HUES48 (cell line): Measurements from ENCODE around the gene CABP7.

Source experiments
- H3K27ac ChIP-seq: one replicate; pipeline ENCODE4 v1.7.0; 2013; ENCODE audit warnings: low read depth, low read length, inconsistent platforms
- H3K27me3 ChIP-seq: 2 replicates; pipeline ENCODE4 v1.6.1; 2013; ENCODE audit warnings: mild to moderate bottlenecking, low read length; ENCODE audit not compliant: control insufficient read depth, insufficient read depth
- H3K36me3 ChIP-seq: 2 replicates; pipeline ENCODE4 v1.6.1; 2013; ENCODE audit warnings: low read length; ENCODE audit not compliant: control insufficient read depth, insufficient read depth
- H3K4me1 ChIP-seq: 2 replicates; pipeline ENCODE4 v1.6.1; 2013; ENCODE audit warnings: mild to moderate bottlenecking, low read length; ENCODE audit not compliant: control insufficient read depth, insufficient read depth
- H3K4me3 ChIP-seq: 2 replicates; pipeline ENCODE4 v1.5.1; 2013; ENCODE audit warnings: mild to moderate bottlenecking, low read depth, low read length
- H3K9ac ChIP-seq: 2 replicates; pipeline ENCODE4 v1.6.1; 2013; ENCODE audit warnings: mild to moderate bottlenecking, low read depth, low read length, moderate library complexity
- H3K9me3 ChIP-seq: 2 replicates; pipeline ENCODE4 v1.6.1; 2013; ENCODE audit warnings: low read length; ENCODE audit not compliant: control insufficient read depth, insufficient read depth

The CABP7 gene

GRCh38 chr22:29723766-29724165 is 4.0 kb downstream of the CABP7 start:
- H3K4me3 ChIP-seq, result no peak overlapping the region
- peaks cover 14% of the 10 kb centered on the region for H3K4me1 ChIP-seq
- H3K9ac ChIP-seq, result no peak overlapping the region
- peaks cover 43% of the 10 kb centered on the region for H3K27me3 ChIP-seq
- no peak overlapping the region for H3K27ac ChIP-seq
- H3K36me3 ChIP-seq, result no peaks in the 10 kb centered on the region
- no peaks in the 10 kb centered on the region for H3K9me3 ChIP-seq

DNA sequence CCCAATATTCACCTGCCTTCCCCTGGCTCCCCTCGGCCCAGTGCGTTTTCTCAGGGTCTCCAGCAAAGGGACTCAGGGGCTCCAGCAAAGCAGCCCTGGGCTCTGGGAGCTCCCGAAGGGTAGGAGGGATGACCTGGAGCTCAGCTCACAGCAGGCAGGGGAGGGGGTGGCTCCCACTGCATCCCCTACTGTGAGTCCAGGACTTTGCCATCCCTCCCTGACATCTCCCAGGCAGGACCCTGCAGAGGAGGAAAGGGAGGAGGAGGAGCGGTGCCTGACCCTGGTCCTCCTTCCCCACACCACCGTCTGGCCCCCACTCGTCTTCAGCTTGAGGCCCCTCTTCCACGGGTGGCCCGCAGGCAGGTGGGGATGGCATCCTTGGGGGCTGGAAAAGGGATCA is 5.0 kb downstream of the CABP7 start:
- Histone ChIP-seq H3K9ac (no peak overlapping the region), H3K9me3 (no peaks in the 10 kb centered on the region), H3K36me3 (no peaks in the 10 kb centered on the region), H3K27me3 (peaks cover 33% of the 10 kb centered on the region), H3K27ac (no peak overlapping the region), H3K4me1 (peaks cover 8% of the 10 kb centered on the region), H3K4me3 (no peak overlapping the region)

DNA sequence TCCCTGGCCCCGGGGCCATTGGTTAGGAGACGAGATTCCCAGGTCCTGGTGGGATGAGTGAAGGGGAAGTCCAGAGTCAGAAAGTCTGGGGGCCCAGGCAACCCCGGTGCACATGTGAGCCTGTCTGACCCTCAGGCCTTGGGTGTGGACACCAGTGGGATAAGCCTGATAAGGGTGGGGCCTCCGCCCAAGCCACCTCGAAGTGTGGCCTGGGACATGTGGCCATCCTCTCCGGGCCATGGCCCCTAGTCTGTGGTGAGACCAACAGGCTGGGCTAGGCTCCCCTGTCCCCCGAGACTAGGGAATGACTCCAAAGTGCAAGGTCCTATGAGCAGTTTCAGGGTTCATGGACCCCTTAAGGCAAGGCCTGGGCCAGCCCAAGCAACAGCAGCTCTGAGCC is 6.3 kb downstream of the CABP7 start:
- no peaks in the 10 kb centered on the region for H3K36me3 ChIP-seq
- H3K9ac ChIP-seq, result no peak overlapping the region
- H3K4me3 ChIP-seq, result no peak overlapping the region
- no peaks in the 10 kb centered on the region for H3K9me3 ChIP-seq
- no peak overlapping the region for H3K27ac ChIP-seq
- H3K27me3 ChIP-seq, result peaks cover 24% of the 10 kb centered on the region
- peaks cover 8% of the 10 kb centered on the region for H3K4me1 ChIP-seq

- Histone ChIP-seq H3K4me1 (peaks cover 8% of the 10 kb centered on the region), H3K27ac (no peak overlapping the region), H3K36me3 (no peaks in the 10 kb centered on the region), H3K4me3 (no peak overlapping the region), H3K9ac (no peak overlapping the region), H3K27me3 (peaks cover 19% of the 10 kb centered on the region), H3K9me3 (no peaks in the 10 kb centered on the region)
Observed at GRCh38 chr22:29726512-29727130, 6.8 kb downstream of the CABP7 start.

- H3K27ac ChIP-seq, result no peak overlapping the region
- no peak overlapping the region for H3K9ac ChIP-seq
- H3K4me1 ChIP-seq, result peaks cover 8% of the 10 kb centered on the region
- no peaks in the 10 kb centered on the region for H3K9me3 ChIP-seq
- H3K36me3 ChIP-seq, result no peaks in the 10 kb centered on the region
- H3K4me3 ChIP-seq, result no peak overlapping the region
- peaks cover 14% of the 10 kb centered on the region for H3K27me3 ChIP-seq
Observed at GRCh38 chr22:29727131-29727523, 7.3 kb downstream of the CABP7 start.

GRCh38 chr22:29729161-29729560 is 9.4 kb downstream of the CABP7 start:
- Histone ChIP-seq H3K27me3 (peaks cover 9% of the 10 kb centered on the region; the same call in 1 of the 2 replicates), H3K27ac (no peak overlapping the region), H3K9me3 (no peaks in the 10 kb centered on the region), H3K9ac (no peak overlapping the region), H3K4me3 (no peak overlapping the region), H3K36me3 (no peaks in the 10 kb centered on the region), H3K4me1 (peaks cover 8% of the 10 kb centered on the region)

- Histone ChIP-seq H3K4me1 (peaks cover 19% of the 10 kb centered on the region), H3K36me3 (no peaks in the 10 kb centered on the region)
Observed at GRCh38 chr22:29731058-29731850, 11.5 kb downstream of the CABP7 start.

GRCh38 chr22:29732883-29733282 is 13.1 kb downstream of the CABP7 start:
- Histone ChIP-seq H3K4me1 (peaks cover 12% of the 10 kb centered on the region), H3K36me3 (no peaks in the 10 kb centered on the region), H3K4me3 (no peak overlapping the region), H3K27me3 (no peaks in the 10 kb centered on the region), H3K9ac (no peak overlapping the region), H3K27ac (no peak overlapping the region), H3K9me3 (no peaks in the 10 kb centered on the region)

More at GRCh38 chr22:29731058-29731850, 11.5 kb downstream of the CABP7 start:
- Histone ChIP-seq H3K27ac (no peak overlapping the region), H3K4me3 (no peak overlapping the region), H3K9me3 (no peaks in the 10 kb centered on the region), H3K27me3 (no peaks in the 10 kb centered on the region), H3K9ac (no peak overlapping the region)

- Histone ChIP-seq H3K27ac (no peak overlapping the region), H3K4me1 (peaks cover 12% of the 10 kb centered on the region)
Observed at GRCh38 chr22:29733362-29734201, 13.8 kb downstream of the CABP7 start.

DNA sequence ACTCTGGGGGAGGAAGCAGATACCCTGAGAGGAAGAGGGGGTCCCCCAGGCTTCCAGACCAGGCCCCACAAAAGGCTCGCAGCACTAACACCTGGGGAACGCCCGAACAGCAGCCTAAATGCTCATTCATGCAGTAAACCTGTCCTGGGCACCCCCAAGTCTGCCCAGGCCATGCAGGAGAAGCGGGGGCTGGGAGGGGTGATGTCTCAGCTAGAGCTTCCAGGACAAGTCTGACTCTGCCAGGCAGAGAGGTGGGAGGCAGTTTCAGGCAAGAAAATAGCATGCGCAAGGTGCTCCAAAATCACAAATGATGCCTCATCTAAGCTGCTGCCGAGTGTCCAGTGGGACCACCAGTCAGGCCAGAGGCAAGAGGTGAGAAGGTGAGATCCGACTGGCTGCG is 14.6 kb downstream of the CABP7 start:
- no peak overlapping the region for H3K27ac ChIP-seq
- H3K9me3 ChIP-seq, result no peaks in the 10 kb centered on the region
- no peak overlapping the region for H3K4me3 ChIP-seq
- H3K9ac ChIP-seq, result no peak overlapping the region
- H3K27me3 ChIP-seq, result no peaks in the 10 kb centered on the region
- H3K4me1 ChIP-seq, result peaks cover 12% of the 10 kb centered on the region
- H3K36me3 ChIP-seq, result no peaks in the 10 kb centered on the region

More at GRCh38 chr22:29733362-29734201, 13.8 kb downstream of the CABP7 start:
- H3K27me3 ChIP-seq, result no peaks in the 10 kb centered on the region
- H3K36me3 ChIP-seq, result no peaks in the 10 kb centered on the region
- no peaks in the 10 kb centered on the region for H3K9me3 ChIP-seq
- H3K9ac ChIP-seq, result no peak overlapping the region
- no peak overlapping the region for H3K4me3 ChIP-seq

GRCh38 chr22:29734838-29735237 is 15.0 kb downstream of the CABP7 start:
- Histone ChIP-seq H3K4me1 (peaks cover 12% of the 10 kb centered on the region), H3K9ac (no peak overlapping the region), H3K27ac (no peak overlapping the region), H3K27me3 (no peaks in the 10 kb centered on the region), H3K4me3 (no peak overlapping the region), H3K36me3 (no peaks in the 10 kb centered on the region), H3K9me3 (no peaks in the 10 kb centered on the region)
